ENCODE results near the gene RFTN1.

RFTN1 gene

GRCh38 chr3:16380421-16380820 lies 133.1 kb downstream of the RFTN1 start:
- DNase-seq (ENCODE audit: low read depth, low spot score), result no peak

DNA sequence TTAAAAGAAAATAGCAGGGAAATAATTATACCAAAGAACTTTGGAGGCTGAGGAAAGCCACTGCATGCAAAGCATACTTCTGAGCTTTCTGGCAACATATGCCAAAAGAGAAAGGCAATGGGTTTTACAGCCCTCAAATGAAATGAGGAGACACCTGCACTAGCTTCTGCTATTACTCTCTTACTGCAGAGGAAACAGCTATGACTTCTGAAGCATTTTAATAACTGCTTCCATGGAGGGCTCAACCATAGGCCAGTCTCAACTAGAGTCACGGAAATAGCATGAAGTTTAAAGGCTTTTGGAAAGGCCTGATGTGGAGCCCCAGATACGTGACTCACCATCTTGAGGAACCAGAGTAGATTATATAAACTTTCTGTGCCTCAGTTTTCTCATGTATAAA lies 133.7 kb downstream of the RFTN1 start:
- DNase-seq (ENCODE audit: low read depth, low spot score), result no peak

DNA sequence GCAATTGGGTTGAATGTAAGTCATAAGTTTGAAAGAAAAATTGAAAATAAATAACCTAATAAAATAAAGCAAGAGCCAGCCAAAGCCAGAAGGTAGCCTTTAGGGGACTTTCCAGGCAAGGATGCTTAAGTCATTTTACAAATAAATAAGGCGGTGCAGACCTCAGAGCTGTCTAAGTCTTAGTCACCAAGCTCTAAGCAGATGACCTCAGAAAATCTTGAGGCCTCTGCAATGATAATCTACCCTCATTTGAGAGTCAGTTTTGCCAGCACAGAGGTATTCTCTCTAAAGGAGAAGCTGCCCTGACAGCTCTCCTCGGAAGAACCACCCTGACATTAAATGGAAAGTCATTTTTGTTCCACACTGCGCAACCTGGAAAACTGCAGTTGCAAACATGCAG lies 134.6 kb downstream of the RFTN1 start:
- DNase-seq (ENCODE audit: low read depth, low spot score), result no peak

DNA sequence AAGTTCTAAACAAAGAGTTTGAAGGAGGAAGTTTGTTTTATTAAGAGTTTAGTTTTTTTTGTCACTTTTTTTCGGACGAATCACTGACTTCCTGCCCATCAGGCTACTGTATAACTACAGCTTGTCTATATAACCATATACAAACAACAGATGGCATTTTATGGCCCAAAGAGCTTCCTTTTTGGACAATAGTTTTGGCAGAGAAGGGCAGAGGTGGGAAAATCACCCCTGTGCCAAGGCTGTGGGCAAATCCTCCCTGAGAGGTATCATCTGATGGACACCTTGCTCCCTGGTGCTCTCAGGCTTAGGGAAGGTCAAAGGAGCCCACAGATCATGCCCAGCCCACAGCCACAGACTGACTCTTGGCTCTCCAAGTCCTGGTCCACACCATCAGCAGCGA lies 135.1 kb downstream of the RFTN1 start:
- no peak for DNase-seq (ENCODE audit: low read depth, low spot score)

DNA sequence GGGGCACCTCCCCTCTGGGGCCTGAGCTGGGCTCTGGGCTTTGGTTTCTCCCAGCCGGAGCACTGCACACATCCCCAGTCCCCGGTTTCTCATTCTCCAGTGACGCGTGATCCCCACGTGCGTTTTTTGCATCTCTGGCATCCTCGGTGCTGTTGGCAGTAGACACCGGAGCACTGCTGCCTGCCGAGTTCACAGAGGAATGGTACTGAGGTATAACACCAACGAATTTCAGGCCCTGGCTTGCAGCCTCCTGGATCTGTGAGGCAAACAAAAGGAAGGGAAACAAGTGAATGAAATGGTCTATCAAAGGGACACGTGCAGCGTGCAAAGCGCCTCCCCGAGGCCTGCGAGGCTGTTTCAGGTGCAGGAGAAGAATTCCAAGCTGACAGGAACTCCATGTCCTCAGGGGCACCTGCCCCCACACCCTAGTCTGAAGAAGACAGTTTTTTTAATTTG lies 135.6 kb downstream of the RFTN1 start:
- no peak for DNase-seq (ENCODE audit: low read depth, low spot score)

GRCh38 chr3:16377196-16377595 lies 136.3 kb downstream of the RFTN1 start:
- DNase-seq (ENCODE audit: low read depth, low spot score), result no peak

GRCh38 chr3:16375891-16376290 lies 137.6 kb downstream of the RFTN1 start:
- no peak for DNase-seq (ENCODE audit: low read depth, low spot score)

DNA sequence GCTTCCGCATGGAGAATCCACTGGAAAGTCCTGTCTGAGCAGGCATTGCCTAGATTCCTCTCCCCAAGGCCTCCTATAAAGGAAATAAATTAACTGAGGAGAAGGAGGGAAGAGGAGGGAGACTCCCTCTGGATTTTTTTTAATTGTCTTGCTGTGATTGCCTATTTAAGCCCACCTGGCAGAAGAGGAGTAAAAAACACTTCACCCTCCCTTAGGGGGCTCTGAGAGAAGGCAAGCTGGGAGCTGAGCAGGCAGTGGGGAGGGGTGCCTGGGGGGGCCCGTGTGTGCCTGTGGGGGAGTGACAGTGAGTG lies 138.6 kb downstream of the RFTN1 start:
- no peak for DNase-seq (ENCODE audit: low read depth, low spot score)

- no peak for DNase-seq (ENCODE audit: low read depth, low spot score)
These were observed 139.2 kb downstream of the RFTN1 start for GRCh38 chr3:16374047-16374934.

GRCh38 chr3:16373341-16373946 lies 140.1 kb downstream of the RFTN1 start:
- no peak for DNase-seq (ENCODE audit: low read depth, low spot score)

- no peak for DNase-seq (ENCODE audit: low read depth, low spot score)
These were observed 140.9 kb downstream of the RFTN1 start for GRCh38 chr3:16372362-16373292.

GRCh38 chr3:16370872-16371740 lies 142.4 kb downstream of the RFTN1 start:
- no peak for DNase-seq (ENCODE audit: low read depth, low spot score)

DNA sequence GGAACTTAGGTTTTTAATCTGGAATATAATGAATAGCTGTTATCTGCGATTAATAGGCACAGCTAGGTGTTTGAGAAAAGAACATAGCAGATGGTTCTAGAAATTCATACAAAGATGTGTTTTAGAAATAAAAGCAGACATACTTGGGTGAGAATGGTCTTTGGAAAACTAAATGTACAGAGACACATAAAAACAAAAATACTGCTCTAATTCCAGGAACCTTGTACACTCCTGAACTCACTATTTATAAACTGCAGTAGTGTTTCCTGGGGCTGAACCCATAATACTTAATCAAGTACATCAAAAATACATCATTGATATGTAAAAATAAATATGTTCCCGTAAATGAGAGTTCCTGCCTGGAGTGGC lies 143.0 kb downstream of the RFTN1 start:
- DNase-seq (ENCODE audit: low read depth, low spot score), result no peak

DNA sequence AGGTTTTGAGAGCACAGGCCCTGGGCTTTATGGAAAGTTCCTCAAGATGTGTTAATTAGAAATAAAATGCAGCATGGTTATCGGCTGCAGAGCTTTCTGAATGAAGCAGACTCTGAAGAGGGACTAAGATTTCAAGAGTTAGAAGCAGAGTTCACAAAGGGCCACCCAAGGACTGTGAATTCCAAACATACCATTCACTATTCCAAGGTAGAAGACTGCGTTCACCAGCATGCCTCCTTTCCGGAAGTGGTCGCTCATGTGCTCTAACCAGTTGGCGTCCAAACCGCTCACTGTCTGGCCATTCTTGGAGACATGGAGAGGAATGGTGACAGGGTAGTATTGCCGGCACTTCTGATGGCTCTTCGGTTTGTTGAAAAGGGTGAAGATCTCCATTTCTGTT lies 143.6 kb downstream of the RFTN1 start:
- DNase-seq (ENCODE audit: low read depth, low spot score), result no peak

- no peak for DNase-seq (ENCODE audit: low read depth, low spot score)
These were observed 144.2 kb downstream of the RFTN1 start for GRCh38 chr3:16369276-16369675.

GRCh38 chr3:16366581-16366980 lies 146.9 kb downstream of the RFTN1 start:
- DNase-seq (ENCODE audit: low read depth, low spot score), result no peak

DNA sequence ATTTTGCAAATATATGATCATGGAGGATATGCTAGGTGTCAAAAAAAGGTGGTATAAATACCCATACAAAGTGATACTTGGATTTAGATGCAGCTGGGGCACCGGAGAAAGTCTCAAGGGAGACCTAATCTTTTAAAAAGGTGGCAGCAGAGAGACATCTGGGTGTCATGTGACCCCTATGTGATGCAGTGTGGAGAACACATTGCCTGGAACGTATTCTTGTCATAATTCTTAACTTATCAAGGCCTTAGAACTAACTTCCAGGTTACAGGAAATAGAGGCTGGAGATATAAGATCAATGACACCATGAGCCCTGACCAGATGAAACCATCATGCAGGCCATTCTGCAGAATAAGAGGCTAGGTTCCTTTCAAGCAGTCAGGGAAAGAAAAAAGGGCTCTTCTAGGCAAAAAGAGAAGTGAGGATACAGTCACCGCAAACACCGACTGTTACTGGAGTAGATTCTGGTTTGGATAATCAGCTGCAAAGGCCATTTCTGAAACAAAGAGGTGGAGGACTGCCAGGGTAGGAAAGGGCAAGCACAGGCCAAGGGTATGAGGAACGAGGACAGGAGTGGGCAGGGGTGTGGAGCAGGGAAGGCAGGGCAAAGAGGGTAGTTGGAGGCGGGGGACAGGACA lies 147.9 kb downstream of the RFTN1 start:
- no peak for DNase-seq (ENCODE audit: low read depth, low spot score)

DNA sequence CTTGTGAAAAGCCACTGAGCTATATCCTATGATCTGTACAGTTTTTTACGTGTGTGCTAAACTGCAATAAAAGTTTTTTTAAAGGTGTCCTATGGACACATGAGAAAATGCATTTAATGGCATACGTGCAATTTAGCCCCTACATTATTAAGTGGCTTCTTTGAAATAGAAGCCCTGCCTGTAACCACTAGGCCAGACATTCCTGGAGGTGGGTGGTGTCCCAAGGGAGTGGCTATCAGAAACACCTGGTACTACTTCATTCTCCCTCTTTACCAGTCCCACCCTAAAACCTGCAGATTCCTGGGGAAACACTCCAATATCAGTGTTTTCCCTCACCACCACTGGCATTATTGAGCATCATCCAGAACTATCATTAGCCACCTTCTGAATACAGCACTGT lies 148.5 kb downstream of the RFTN1 start:
- no peak for DNase-seq (ENCODE audit: low read depth, low spot score)

DNA sequence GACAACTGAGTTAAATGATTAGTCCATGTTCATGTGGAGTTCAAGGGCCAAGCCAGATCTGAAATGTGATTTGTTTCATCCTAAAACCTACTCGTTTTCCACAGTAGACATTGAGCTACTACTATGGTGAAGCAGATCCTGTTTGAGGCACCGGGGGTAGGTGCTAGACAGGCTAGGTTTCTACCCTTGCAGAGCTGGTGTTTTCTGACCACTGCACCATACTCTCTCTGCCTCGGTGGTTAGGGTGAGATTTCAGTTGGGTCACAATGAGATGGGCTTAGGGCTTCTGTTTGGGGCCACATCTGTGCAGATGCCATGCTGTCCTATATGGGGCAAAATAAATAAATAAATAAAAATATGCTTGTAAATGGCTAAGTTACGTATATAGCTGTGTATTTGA lies 149.2 kb downstream of the RFTN1 start:
- DNase-seq (ENCODE audit: low read depth, low spot score), result no peak

DNA sequence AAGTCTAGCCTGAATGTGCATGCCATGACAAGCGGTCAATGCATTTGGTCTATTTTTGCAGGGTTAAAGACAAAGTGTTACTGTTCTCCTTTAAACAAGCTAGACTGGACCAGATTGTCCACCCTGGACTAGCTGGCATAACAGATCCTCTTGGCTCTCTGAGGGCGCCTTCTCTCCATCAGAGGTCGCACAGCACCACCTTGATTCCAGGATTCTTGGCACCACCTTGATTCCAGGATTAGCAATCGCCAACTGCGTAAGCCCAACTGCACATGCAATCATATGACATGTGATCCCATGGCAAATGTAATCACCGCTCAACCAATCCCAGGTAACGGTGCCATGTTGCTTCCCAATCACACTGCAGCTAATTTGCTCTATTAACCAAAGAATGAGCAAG lies 149.9 kb downstream of the RFTN1 start:
- no peak for DNase-seq (ENCODE audit: low read depth, low spot score)

- no peak for DNase-seq (ENCODE audit: low read depth, low spot score)
These were observed 150.7 kb downstream of the RFTN1 start for GRCh38 chr3:16362770-16363169.

Measured in activated CD4-positive, CD25-positive, alpha-beta regulatory T cell treated with anti-CD3 and anti-CD28 coated beads, Interleukin-2, amount 50 U/mL, for 16 hours (primary cell).